Endometrial microvascular endothelial cells (primary cell): Measurements from ENCODE around the gene COL8A1. TPM values are rescaled to one million over a fixed set of nuclear protein-coding genes. Genes with fewer than 3 reads are reported as not detected.
"Not testable (repeated sequence)": the region's sequence is repeated elsewhere in the genome, so short reads cannot be mapped to it uniquely, and the experiment has no call there.

Source experiments
- in situ Hi-C: cut with HindIII; loops from 2 replicates; pipeline ENCODE4 v1.10.0; 2017; ENCODE audit warnings: low sequenced_read_pairs, low pct_unique_long_range_greater_than_20kb; ENCODE audit errors: inconsistent ontology term
- total RNA-seq: library from RNA; depleted of rRNA; stranded (reverse); fragments of >200 nt; gene quantifications from one replicate; pipeline ENCODE4 v1.2.3, GENCODE V29; 2015; ENCODE audit errors: inconsistent ontology term

COL8A1 gene
- total RNA-seq, 1 donor from 2014 or later, result 97.5 TPM

- in situ Hi-C loops, result no loop called here
These were observed 93.1 kb downstream of the COL8A1 start for GRCh38 chr3:99731499-99731898.

GRCh38 chr3:99740371-99740770 lies 102.0 kb downstream of the COL8A1 start:
- in situ Hi-C loops, result not testable (repeated sequence)

GRCh38 chr3:99741588-99741987 lies 103.2 kb downstream of the COL8A1 start:
- in situ Hi-C loops, result no loop called here

GRCh38 chr3:99747915-99748314 lies 109.5 kb downstream of the COL8A1 start:
- in situ Hi-C loops, result no loop called here

GRCh38 chr3:99751649-99752048 lies 113.3 kb downstream of the COL8A1 start:
- in situ Hi-C loops, result loop anchor here (25.0 kb wide), 1 partner anchor 639 kb away; no protein-coding TSS in a partner anchor

- in situ Hi-C loops, result loop anchor here (25.0 kb wide), 1 partner anchor 641 kb away; no protein-coding TSS in a partner anchor
These were observed 115.0 kb downstream of the COL8A1 start for GRCh38 chr3:99753268-99753975.

- in situ Hi-C loops, result loop anchor here (25.0 kb wide), 1 partner anchor 644 kb away; no protein-coding TSS in a partner anchor
These were observed 117.4 kb downstream of the COL8A1 start for GRCh38 chr3:99755831-99756230.

- in situ Hi-C loops, result loop anchor here (25.0 kb wide), 1 partner anchor 646 kb away; no protein-coding TSS in a partner anchor
These were observed 119.6 kb downstream of the COL8A1 start for GRCh38 chr3:99757966-99758365.

GRCh38 chr3:99758502-99759177 lies 120.2 kb downstream of the COL8A1 start:
- in situ Hi-C loops, result loop anchor here (25.0 kb wide), 1 partner anchor 646 kb away; no protein-coding TSS in a partner anchor

GRCh38 chr3:99760031-99760430 lies 121.6 kb downstream of the COL8A1 start:
- in situ Hi-C loops, result loop anchor here (25.0 kb wide), 1 partner anchor 648 kb away; no protein-coding TSS in a partner anchor

GRCh38 chr3:99760629-99761028 lies 122.2 kb downstream of the COL8A1 start:
- in situ Hi-C loops, result loop anchor here (25.0 kb wide), 1 partner anchor 648 kb away; no protein-coding TSS in a partner anchor

- in situ Hi-C loops, result loop anchor here (25.0 kb wide), 1 partner anchor 649 kb away; no protein-coding TSS in a partner anchor
These were observed 123.2 kb downstream of the COL8A1 start for GRCh38 chr3:99761415-99762165.

GRCh38 chr3:99762901-99763300 lies 124.5 kb downstream of the COL8A1 start:
- in situ Hi-C loops, result loop anchor here (25.0 kb wide), 1 partner anchor 651 kb away; no protein-coding TSS in a partner anchor

GRCh38 chr3:99764377-99764776 lies 126.0 kb downstream of the COL8A1 start:
- in situ Hi-C loops, result loop anchor here (25.0 kb wide), 1 partner anchor 652 kb away; no protein-coding TSS in a partner anchor

- in situ Hi-C loops, result loop anchor here (25.0 kb wide), 1 partner anchor 653 kb away; no protein-coding TSS in a partner anchor
These were observed 126.9 kb downstream of the COL8A1 start for GRCh38 chr3:99765042-99765942.

GRCh38 chr3:99767291-99767690 lies 128.9 kb downstream of the COL8A1 start:
- in situ Hi-C loops, result loop anchor here (25.0 kb wide), 1 partner anchor 655 kb away; no protein-coding TSS in a partner anchor

- in situ Hi-C loops, result loop anchor here (25.0 kb wide), 1 partner anchor 656 kb away; no protein-coding TSS in a partner anchor
These were observed 129.7 kb downstream of the COL8A1 start for GRCh38 chr3:99768126-99768525.
